Activated effector memory CD4-positive, alpha-beta T cell treated with anti-CD3 and anti-CD28 coated beads, Interleukin-2, amount 50 U/mL, for 16 hours (primary cell): ENCODE results near the gene SDHAF2.
"Not testable (repeated sequence)": the region's sequence is repeated elsewhere in the genome, so short reads cannot be mapped to it uniquely, and the experiment has no call there.

Source experiments
- DNase-seq: peaks from one replicate; pipeline ENCODE4 v3.0.0-alpha.2; 2020

The SDHAF2 gene

DNA sequence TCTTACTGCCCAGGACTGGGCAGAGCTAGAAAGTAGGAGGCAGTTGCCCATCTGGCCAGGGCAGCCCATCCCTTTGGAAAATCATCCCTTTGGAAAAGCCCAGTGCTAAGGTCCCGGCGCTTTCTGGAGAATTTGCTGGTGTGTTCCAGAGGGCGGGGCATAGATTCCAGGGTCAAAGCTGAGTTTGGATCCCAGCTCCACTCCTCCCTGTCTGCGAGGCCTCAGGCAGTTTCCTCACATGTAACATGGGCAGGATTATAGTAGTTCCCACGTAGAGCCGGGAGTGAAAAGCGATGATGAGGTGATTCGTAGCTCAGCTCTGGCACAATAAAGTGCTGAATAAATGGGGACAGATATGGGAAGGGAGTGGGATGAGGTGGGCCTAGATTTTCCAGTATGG, 47.2 kb downstream of the SDHAF2 start:
- no peak for DNase-seq

DNA sequence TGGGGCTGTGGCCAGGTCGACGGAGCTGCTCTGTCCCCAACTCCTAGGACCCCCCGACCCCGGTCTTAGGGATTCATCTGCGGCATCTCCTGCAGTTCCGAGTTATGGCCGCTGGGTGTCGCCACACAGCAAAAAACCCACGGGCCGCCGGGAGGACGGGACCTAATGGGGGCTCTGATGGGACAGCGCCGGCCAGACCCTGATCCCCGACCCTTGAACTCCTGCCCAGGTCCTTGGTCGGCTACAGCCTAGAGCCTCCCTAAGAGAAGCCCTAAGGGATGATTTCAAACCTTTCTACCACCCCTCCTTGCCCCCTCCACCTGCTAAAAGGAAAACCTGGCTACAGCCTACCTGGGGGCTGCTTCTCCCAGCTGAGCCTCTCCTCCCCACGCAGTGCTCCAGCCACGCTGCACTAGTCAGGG, 47.8 kb downstream of the SDHAF2 start:
- DNase-seq = peak; percentile 86

DNA sequence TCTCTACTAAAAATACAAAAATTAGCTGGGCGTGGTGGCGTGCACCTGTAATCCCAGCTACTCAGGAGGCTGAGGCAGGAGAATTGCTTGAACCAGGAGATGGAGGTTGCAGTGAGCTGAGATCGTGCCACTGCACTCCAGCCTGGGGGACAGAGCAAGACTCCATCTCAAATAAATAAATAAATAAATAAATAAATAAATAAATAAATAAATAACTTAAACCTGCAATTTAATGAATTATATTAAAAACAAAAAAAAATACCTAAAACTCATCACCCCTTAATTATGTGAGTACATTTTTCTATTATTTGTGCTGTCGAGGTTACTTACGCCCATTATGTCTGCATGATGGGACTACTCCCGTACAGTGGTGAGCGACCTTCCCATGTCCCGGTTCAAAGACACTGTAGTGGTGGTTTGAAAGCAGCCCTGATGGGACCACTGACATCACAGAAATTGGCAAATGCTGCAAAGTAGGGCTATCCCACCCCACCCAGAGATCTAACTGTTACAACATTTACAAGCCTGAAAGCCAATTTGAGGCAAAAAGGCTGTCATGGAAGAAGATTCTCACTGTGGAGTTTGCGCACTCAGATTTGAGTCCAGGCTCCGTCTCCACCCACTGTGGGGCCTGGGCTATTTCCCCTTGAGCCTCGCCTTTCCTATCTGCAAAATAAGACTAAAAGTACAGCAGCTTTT, 49.6 kb downstream of the SDHAF2 start:
- DNase-seq = not testable (repeated sequence)

DNA sequence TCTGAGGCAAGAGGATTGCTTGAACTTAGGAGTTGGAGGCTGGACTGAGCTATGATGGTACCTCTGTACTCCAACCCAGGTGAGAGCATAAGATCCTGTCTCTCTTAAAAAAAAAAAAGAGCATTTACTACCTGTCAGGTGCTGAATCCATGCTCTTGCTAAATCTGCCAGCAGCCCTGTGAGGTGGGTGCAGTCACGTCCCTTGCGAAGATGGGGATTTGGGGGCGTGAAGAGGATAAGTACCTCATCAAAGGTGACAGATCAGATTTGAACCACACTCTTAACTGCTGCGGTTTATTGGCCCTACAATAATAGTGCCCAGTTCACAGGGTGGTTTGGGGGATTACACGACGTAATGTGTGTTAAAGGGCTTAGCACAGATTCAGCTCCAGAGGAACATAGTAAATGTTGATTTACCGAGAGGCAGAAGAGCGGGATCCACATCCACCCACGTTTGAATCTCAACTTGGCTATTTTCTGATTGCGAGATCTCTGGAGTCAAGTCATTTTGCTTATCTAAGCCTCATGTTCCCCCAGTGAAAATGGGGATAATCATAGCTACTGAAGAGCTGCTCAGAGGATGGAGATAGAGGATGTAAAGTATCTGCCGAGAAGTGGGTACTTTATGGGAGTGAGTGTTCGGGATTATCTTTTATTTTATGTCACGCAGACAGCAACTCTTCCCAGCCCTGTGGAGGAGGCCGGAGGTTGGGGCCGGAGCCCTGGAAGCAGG, 50.5 kb downstream of the SDHAF2 start:
- DNase-seq = no peak

DNA sequence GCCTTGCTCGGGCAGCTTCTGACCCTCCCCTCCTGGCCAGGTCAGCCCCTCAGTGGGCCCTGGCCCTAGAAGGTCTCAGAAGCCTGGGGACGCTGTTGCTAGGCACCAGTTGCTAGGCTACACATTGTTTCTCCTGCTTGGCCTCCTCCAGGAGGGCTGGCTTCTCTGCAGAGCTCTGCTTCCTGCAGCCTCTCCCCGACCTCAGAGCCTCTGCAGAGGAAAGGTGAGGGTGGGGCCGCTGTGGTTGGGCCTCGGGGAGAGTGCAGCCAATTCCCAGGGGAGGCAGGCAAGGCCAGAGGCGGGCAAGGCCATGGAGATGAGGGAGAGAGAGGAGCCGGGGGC, 51.0 kb downstream of the SDHAF2 start:
- no peak for DNase-seq

DNA sequence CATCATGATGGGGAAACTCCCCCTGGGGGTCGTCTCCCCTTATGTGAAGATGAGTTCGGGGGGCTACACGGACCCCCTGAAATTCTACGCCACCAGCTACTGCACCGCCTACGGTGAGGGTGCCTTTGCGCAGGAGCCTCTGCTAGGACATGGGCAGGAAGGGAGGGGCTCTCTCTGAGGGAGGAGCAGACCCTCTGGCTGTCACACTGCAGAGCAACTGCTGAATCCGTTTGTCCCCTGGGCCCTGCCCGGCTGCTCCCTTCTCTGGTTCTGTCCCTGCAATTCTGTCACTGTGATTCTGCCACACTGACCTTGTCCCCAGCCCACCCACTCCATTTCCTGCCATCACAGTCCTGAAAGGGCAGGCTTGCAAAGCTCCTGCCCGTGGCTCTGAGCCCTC, 51.9 kb downstream of the SDHAF2 start:
- DNase-seq = no peak

DNA sequence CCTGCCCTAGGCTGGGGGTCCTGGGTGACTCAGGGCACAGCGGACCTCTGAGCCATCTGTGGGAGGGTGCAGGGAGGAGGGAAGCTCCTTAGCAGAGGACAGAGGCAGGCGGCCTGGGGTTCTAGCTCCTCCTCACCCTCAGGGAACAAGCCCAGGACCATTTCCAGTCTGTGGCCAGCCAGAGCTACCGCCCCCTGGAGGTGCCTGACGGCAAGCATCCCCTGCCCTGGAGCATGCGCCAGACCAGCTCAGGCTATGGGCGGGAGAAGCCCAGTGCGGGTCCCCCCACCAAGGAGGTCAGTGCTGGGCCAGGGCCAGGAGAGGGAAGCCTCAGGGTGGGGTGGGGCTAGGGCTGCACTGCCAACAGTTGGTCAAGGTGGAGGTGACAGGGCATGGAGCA, 52.6 kb downstream of the SDHAF2 start:
- peak; percentile 67 for DNase-seq

DNA sequence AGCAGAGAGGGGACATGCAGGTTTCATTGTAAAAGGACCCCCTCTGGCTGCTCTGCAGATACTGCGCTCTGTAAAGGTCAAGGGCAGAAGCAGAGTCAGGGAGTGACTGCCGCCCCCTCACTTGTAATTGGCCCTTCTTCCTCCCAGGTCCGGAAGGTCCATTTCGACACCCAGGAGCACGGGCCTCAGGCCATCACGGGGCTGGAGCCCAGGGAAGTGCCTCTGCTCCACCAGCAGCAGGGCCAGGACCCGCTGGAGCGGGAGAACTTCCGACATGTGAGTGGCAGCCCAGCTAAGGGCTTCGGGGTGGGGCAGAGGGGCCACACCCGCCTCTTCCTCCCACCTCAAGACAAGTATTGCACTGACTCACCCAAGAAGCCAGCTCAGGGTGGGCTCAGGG, 54.6 kb downstream of the SDHAF2 start:
- no peak for DNase-seq

DNA sequence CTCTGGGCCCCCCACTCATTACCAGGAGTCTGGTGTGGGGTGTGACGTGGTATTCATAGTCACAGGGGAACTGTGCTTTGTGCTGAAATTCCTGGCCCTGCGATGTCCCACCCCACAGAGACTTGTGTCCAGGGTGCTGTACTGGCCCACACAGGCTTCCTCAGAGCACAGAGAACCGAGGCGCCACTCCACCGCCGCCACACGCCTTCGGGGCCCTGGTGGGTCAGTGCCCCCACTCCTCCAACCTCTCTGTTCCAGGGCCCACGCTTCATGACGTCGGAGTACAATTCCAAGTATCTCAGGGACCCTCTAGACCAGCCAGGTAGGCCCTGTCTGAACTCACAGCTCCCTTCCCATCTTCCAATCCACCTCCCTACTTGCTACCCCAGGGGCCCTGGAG, 55.2 kb downstream of the SDHAF2 start:
- no peak for DNase-seq

DNA sequence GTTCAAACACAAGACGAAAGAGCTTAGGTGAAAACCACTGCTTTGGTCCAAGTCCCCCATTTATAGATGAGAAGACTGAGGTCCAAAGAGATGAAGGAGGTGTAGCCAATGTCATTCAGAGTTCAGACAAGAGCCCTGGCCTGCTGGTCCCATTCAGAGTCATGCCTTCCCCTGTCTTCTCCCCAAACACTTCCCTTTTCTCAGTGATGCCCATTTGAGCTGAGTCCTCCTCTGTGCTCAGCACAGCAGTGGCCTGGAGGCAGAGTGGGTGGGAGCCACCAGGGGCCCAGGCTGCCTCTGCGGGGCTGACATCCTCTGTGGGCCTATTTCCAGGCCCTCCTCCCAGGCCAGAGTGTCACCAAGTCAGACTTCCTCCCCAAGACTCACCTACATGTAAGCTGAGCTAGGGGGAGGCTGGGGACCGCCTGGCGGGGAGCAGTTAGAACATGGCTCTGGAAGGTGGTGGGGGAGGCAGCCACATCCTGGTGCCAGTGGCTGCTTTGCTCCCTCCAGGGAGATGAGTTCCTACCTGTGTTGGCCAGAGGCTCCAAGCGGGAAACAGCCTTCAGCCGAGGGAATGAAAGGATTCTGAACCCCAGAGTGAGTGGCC, 56.2 kb downstream of the SDHAF2 start:
- DNase-seq = no peak

DNA sequence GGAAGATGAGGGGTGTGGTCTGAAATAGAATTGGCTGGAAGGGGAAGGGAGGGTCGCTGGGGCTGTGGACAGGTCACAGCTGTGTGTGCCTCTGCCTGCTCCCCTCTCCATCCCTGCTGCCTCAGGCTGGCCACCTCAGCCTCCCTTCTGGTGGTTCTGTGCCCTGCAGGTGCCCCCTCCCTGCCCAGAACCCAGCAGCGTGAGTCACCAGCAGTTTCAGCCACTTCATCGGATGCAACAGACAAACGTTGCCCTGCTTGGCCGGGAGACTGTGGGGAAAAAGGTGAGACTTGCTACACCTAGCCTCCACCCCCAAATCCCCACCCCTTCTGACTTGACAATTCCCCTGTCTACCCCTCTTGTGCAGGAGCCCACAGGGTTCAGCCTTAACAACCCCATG, 56.9 kb downstream of the SDHAF2 start:
- no peak for DNase-seq

DNA sequence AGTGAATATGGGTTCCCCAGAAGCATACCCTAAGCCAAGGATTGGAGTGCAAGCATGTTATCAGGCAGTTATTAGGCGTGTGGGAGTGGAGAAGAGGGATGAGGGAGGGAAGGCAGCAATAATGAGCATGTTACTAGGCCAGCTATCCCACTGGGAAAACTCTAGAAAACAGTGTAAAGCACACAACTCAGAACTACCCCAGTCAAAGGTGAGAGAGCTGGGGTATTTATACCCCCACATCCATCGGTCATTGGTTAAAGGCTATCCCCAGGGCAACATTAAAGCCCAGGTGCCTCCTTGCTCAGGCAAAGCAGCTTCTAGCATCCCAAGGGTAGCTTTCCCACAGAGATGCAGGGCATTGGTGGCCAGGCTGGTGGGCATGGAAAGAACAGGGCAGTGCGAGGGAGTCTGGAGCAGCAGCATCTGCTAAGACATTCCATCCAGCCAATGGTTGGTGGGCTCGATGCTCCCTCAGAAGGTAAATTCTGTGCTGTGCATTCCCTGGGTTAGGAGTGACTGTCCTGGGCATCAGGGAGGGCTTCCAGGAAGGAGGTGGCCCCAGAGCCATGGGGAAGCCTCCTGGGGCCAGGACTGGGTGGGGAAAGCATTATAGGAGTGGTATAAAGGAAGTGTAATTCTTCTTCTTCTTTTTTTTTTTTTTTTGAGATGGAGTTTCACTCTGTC, 57.6 kb downstream of the SDHAF2 start:
- DNase-seq = no peak

DNA sequence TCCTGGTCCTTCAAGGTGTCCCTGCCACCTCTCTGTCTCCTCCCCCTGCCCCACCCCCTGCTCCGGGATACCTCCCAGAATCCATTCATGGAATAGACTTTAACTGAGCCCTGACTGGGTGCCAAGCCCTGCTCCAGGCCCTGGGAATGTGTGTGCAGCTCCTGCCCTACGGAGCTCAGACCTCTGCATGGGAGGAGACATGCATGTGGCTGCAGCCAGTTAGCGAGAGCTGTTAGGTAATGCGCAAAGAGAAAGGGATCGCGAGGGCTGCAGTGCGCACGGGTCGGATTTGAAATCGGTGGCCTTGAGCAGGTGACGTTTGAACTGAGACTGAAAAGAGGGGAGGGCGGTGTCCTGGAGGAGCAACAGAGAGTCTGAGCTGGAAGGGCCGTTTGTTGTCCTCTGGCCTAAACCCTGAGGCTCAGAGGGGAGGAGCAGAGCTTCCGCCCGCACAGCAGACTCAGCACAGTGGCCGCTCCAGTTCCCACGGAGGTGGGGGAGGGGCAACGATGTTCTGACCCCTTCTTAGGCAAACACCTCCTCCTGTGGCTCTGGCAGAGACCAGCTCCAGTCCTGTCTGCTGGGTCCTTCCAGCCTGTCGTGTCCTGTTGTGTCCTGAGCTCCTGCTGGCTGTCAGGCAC, 58.8 kb downstream of the SDHAF2 start:
- no peak for DNase-seq

DNA sequence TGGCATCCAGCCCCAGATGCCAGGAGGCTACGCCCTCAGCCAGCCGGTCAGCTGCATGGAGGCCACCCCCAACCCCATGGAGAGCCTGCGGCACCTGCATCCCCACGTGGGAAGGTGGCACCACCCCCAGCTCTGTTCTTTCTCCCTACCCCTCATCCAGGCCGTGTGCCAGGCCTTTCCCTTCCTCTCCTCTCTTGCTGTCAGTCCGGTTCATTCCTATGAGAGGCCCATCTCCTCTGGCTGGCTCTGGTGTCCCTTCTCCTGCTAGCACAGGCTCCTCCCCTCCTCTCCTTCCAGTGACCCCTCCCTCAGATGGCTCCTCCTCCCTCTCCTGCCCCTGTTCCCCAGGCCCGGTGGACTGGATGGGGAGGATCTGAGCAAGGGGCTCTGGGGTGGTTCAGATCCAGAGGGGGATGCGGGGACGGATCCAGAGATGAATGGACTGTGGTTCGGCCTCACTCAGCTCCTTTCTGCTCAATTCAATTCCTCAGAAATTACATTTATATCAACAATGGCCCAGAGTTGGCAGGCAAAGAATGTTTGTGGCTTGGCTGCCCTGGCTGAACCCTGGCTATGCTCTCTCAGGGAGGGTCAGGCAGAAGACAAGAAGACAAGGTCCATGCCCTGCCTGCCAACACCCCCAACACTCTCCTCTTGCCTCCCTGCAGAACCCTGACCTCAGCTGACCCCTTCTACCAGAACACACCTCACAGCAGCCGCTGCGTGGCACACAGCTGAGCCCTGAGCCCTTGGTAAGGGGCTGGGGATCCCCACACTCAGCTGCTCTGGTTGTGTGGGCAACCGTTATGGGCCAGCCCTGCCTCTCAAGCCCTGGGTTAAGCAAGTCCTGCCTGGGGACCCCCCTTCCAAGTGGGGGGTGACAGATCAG, 60.2 kb downstream of the SDHAF2 start:
- DNase-seq = no peak

DNA sequence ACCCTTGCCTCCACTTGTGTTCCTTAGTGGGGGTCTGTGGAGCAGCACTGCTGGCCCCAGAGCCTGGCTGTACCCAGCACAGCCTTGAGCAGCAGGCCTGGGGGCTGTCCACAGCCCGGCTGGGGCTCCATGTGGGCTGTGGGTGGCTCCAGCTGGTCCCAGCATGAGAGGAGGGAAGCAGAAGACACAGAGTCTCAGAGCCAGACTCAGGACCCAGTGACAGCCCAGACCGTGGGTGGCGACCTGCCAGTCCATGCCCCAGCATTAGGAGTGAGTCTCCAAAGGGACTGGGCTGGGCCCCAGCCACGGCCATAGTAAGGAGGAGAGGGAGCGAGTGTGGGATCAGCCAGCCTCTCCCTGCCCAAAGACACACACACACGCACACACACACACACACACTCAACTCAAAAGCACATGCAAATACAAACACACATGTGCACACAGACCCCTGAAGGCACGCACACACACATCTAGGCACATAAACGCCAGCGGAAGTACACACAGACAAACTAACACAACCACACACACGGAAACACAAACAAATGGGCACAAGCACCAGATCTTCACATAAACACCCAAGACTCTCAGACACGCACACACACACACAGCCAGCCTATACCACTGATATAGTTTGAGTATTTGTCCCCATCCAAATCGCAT, 61.9 kb downstream of the SDHAF2 start:
- no peak for DNase-seq

DNA sequence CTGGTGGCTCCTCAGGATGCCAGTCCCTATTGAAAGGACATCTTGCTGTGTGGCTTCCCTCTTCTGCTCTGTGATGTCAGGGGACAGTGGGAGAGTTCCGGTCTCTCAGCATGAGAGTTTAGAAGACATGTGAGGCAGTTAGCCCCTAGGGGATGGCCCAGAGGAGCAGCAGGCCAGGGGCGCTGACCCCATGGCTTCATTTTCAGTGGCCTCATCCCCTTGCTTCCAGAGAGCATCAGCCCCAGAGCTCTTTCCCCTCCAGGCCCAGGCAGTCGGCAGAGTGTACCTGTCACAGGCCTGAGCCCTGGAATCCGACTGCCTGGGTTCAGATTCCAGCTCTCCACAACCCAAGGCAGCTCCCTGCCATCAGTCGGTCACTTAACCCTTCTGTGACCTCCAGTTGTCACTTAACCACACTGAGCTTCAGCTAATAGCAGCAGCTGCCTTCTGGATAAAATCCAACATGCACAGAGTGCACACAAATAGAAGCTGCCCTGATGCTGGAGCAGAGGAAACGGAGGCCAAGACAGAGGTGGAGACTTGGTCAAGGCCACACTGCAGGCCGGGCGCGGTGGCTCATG, 64.5 kb downstream of the SDHAF2 start:
- DNase-seq = no peak

DNA sequence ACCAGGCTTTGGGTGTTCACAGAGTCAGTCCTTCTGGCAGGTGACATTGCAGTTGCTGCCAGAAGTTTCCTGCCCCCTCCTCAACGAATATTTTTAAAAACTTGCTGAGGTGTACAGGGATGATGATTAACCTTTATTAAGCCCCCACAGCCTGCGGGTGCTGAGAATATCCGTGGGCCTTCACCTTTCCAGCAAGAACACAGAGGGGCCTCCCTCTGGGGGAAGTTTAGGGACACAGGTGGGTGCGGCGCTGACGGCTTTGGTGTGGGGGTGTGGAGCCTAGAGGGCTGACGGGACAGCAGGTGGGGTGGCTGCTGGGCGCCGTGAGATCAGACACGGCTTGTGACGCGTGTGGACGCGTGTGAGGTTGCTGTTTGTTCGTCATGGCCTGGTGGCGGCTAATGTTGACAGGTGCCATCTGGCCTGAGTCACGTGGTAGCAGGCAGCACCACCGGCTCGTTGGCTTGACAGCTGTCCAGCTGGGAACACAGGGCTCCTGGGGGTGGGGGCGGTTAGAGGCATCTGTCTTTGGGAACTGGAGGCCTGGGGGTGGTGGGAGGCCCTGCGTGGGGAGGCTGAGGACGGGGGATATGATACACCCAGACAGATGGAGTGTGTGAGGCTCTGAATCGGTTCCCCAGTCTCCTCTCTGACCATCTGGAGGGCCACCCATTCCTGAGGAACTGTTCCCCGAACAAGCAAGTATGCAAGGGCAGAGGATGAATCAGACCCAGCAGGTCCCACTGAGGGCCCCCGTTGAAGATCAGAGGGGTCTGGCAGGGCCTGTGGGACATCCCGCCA, 66.1 kb downstream of the SDHAF2 start:
- DNase-seq = no peak
